PC-3 (cell line): ENCODE results near the gene RHOH.

ENCODE experiments used
- CTCF ChIP-seq: fragments of 300-600 bp; sonication (generic); conservative IDR thresholded peaks from 2 replicates; pipeline ENCODE4 v1.5.1; 2017; ENCODE audit warnings: antibody characterized with exemption, low read depth, mild to moderate bottlenecking, low read length
- EZH2 ChIP-seq: fragments of 300-600 bp; sonication (generic); IDR thresholded peaks from one replicate; pipeline ENCODE4 v1.6.1; 2017; ENCODE audit warnings: antibody characterized with exemption, mild to moderate bottlenecking, low read length; ENCODE audit not compliant: unreplicated experiment

- no peak for TF ChIP-seq CTCF
- no peak for TF ChIP-seq EZH2
These were observed 6.8 kb upstream of the RHOH start for GRCh38 chr4:40190019-40190418.
